ENCODE measurements around the gene RASL11B. TPM values are rescaled to one million over a fixed set of nuclear protein-coding genes. Genes with fewer than 3 reads are reported as not detected.

RASL11B gene
- total and polyA plus RNA-seq, 9 donors: 7.5 to 15.2 (median 11.6) TPM

DNA sequence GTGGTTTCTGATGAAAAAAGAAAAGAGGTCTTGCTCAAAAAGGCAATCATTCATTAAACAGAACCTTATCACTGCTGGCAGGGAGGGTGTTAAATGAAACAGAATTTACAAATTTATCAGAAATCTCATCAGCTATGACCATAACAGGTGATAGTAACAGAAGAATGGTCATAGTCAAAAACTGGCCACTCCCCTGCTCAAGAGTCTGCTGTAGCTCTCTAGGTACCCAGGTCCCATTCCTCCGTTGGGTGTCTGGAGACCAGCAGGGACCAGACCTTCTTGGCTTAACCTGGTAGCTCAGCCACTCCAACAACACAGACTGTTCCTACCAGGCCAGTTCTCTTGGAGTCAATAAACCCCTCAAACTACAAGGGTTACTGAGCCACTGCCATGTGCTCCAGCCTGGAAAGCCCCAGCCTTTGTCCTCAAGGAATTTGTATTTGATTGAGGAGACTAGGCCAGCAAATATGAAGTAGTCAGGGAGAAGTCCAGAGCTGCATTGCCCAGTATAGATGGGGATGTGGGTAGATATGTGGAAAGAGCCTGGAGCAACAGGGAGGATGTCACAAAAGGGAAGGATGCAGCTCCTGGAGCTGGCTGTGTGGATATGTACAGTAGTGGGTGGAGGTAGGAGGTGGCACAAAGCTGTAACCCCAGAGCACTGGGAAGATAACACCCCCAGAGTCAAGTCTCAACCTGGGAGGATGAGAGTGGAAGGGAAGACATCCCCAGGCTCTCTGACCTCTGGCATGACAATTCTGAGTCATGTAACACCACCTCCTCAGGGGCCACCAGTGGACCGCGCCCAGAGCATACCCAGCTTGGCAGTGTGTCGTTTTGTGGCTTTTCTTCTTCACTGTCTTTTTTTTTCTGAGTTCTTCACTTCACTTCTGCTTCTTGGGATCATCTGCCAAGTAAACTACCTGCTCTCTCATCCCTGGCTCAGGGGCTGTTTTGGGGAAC lies 21.9 kb downstream of the RASL11B start:
- Histone ChIP-seq H3K27ac (ENCODE audit: low read length) (no peak overlapping the region), H3K36me3 (ENCODE audit: control insufficient read depth, insufficient read depth, low read length) (peaks cover 6% of the 10 kb centered on the region), H3K27me3 (ENCODE audit: control insufficient read depth, insufficient read depth, low read length) (no peaks in the 10 kb centered on the region), H3K9me3 (replicated peaks; ENCODE audit: control insufficient read depth, low read depth, low read length) (no peaks in the 10 kb centered on the region), H3K4me1 (ENCODE audit: control insufficient read depth, insufficient read depth, low read length) (no peaks in the 10 kb centered on the region), H3K4me3 (ENCODE audit: low read length) (no peak overlapping the region)
- no peak for DNase-seq
- WGBS (ENCODE audit: insufficient coverage): 85% methylated on average over 4 of the region's 4 CpGs

DNA sequence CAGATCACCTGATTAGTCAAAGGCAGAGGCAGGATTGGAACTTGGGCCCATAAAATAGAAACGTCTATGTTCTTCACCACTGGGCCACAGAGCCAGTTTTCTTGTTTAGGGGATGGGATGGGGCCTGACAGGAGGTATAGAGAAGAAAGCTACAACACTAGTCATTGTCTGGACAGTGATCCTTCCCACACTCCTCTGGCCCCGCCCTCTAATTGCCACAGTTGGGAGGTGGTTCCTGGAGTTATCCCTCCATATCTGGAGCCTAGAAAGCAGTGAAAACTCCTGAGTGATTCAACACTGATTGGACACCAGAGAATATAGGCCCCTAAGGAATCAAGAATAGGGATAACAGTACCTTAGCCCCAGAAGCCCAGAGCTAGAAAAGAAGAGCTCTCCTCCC lies 22.9 kb downstream of the RASL11B start:
- H3K4me1 ChIP-seq (ENCODE audit: control insufficient read depth, insufficient read depth, low read length): no peaks in the 10 kb centered on the region
- H3K36me3 ChIP-seq (ENCODE audit: control insufficient read depth, insufficient read depth, low read length): peaks cover 6% of the 10 kb centered on the region
- H3K9me3 ChIP-seq (replicated peaks; ENCODE audit: control insufficient read depth, low read depth, low read length): no peaks in the 10 kb centered on the region
- H3K27ac ChIP-seq (ENCODE audit: low read length): no peak overlapping the region
- DNase-seq: no peak
- no peak overlapping the region for H3K4me3 ChIP-seq (ENCODE audit: low read length)
- no peaks in the 10 kb centered on the region for H3K27me3 ChIP-seq (ENCODE audit: control insufficient read depth, insufficient read depth, low read length)
- WGBS (ENCODE audit: insufficient coverage): no CpG with 5 or more reads among the region's 2 CpGs

DNA sequence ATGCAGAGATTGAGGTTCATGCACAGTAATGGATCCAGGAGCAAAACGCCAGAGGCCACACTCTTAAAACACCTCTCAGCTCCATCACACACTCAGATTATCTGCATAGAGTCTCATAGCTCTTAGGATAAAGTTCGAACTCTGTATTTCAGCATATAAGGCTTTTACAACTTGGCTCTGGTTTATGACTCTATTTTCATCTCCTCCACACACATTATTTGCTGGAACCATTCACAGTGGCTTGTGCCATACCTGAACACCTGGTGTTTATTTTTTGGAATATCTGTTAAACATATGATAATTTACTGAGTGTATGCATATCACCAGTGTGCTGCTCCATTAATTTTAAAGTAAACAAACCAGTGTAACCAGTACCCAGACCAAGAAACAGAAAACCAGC lies 27.2 kb downstream of the RASL11B start:
- Histone ChIP-seq H3K27me3 (ENCODE audit: control insufficient read depth, insufficient read depth, low read length) (no peaks in the 10 kb centered on the region), H3K4me3 (ENCODE audit: low read length) (no peak overlapping the region), H3K9me3 (replicated peaks; ENCODE audit: control insufficient read depth, low read depth, low read length) (no peaks in the 10 kb centered on the region), H3K36me3 (ENCODE audit: control insufficient read depth, insufficient read depth, low read length) (no peaks in the 10 kb centered on the region), H3K27ac (ENCODE audit: low read length) (no peak overlapping the region), H3K4me1 (ENCODE audit: control insufficient read depth, insufficient read depth, low read length) (no peaks in the 10 kb centered on the region)
- WGBS (ENCODE audit: insufficient coverage): no CpG with 5 or more reads among the region's 2 CpGs
- DNase-seq: no peak

GRCh38 chr4:52889778-52890520 lies 27.8 kb downstream of the RASL11B start:
- H3K27me3 ChIP-seq (ENCODE audit: control insufficient read depth, insufficient read depth, low read length): no peaks in the 10 kb centered on the region
- H3K27ac ChIP-seq (ENCODE audit: low read length): peak overlapping the region; percentile 15
- H3K9me3 ChIP-seq (replicated peaks; ENCODE audit: control insufficient read depth, low read depth, low read length): no peaks in the 10 kb centered on the region
- DNase-seq: peak; percentile 92
- H3K36me3 ChIP-seq (ENCODE audit: control insufficient read depth, insufficient read depth, low read length): no peaks in the 10 kb centered on the region
- no CpG with 5 or more reads among the region's 2 CpGs for WGBS (ENCODE audit: insufficient coverage)
- H3K4me1 ChIP-seq (ENCODE audit: control insufficient read depth, insufficient read depth, low read length): peaks cover 3% of the 10 kb centered on the region
- H3K4me3 ChIP-seq (ENCODE audit: low read length): no peak overlapping the region

DNA sequence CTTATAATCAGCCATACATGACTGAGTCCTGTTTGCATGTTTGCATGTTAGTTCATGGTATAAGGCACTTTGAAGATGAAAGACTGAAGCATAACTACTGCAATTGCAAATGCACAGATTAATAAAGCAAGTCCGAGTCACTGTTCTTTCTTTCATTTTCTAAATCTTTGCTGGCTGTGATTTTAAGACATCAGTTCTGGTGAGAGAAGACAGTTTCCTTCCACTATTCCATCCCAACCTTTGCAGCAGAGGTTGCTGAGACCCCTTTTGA lies 28.3 kb downstream of the RASL11B start:
- H3K36me3 ChIP-seq (ENCODE audit: control insufficient read depth, insufficient read depth, low read length): no peaks in the 10 kb centered on the region
- peaks cover 3% of the 10 kb centered on the region for H3K4me1 ChIP-seq (ENCODE audit: control insufficient read depth, insufficient read depth, low read length)
- no peak overlapping the region for H3K4me3 ChIP-seq (ENCODE audit: low read length)
- no peak overlapping the region for H3K27ac ChIP-seq (ENCODE audit: low read length)
- whole genome bisulfite sequencing (ENCODE audit: insufficient coverage): no CpG with 5 or more reads among the region's 1 CpG
- H3K9me3 ChIP-seq (replicated peaks; ENCODE audit: control insufficient read depth, low read depth, low read length): no peaks in the 10 kb centered on the region
- H3K27me3 ChIP-seq (ENCODE audit: control insufficient read depth, insufficient read depth, low read length): no peaks in the 10 kb centered on the region
- DNase-seq: no peak

DNA sequence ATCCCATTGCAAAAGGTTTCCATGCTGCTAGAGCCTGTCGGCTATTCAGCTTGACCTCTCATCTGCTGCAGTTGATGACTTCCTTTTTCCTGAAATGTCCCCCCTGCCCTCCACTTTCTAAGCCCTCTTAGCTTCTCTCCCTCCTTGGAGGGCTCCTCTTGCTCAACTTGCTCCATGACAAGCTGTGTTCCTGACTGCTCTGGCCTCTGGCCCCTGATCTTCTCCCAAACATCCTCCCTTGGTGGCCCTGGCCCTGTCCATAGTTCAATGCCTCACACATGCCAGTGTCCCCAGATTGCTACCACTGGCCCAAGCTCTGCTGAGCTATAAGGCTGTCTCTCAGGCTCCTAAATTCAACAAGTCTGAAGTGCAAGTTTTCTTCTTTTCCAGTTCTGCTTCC lies 29.6 kb downstream of the RASL11B start:
- Histone ChIP-seq H3K4me1 (ENCODE audit: control insufficient read depth, insufficient read depth, low read length) (peaks cover 3% of the 10 kb centered on the region), H3K27me3 (ENCODE audit: control insufficient read depth, insufficient read depth, low read length) (no peaks in the 10 kb centered on the region), H3K27ac (ENCODE audit: low read length) (no peak overlapping the region), H3K4me3 (ENCODE audit: low read length) (no peak overlapping the region), H3K9me3 (replicated peaks; ENCODE audit: control insufficient read depth, low read depth, low read length) (no peaks in the 10 kb centered on the region), H3K36me3 (ENCODE audit: control insufficient read depth, insufficient read depth, low read length) (no peaks in the 10 kb centered on the region)
- 36% methylated on average over 1 of the region's 1 CpG for WGBS (ENCODE audit: insufficient coverage)
- DNase-seq: no peak

- WGBS (ENCODE audit: insufficient coverage): 88% methylated on average over 2 of the region's 3 CpGs
- Histone ChIP-seq H3K27ac (ENCODE audit: low read length) (no peak overlapping the region), H3K4me1 (ENCODE audit: control insufficient read depth, insufficient read depth, low read length) (peaks cover 3% of the 10 kb centered on the region), H3K36me3 (ENCODE audit: control insufficient read depth, insufficient read depth, low read length) (no peaks in the 10 kb centered on the region), H3K4me3 (ENCODE audit: low read length) (no peak overlapping the region), H3K27me3 (ENCODE audit: control insufficient read depth, insufficient read depth, low read length) (no peaks in the 10 kb centered on the region), H3K9me3 (replicated peaks; ENCODE audit: control insufficient read depth, low read depth, low read length) (no peaks in the 10 kb centered on the region)
- DNase-seq: no peak
These were observed 30.8 kb downstream of the RASL11B start for GRCh38 chr4:52892880-52893279.

DNA sequence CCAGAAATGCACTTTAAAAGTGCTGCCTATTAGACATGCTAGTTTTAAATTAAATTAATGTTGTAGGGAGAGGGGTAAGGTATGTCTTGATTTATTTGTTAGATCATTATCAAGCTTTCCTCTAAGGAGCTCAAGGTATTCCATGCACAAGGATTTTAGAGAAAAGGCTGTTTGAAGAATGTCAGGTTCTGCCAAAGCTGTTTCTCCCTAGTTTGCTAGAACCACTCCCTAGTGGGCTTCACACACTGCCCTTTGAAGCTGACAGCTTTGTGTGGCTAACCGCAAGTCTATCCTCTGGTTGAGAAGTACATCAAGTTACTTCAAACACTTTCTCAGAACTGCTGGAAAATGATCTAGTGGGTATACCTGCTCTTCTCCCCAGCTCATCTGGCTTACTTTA lies 32.3 kb downstream of the RASL11B start:
- no CpG with 5 or more reads among the region's 1 CpG for WGBS (ENCODE audit: insufficient coverage)
- peak; percentile 38 for DNase-seq

DNA sequence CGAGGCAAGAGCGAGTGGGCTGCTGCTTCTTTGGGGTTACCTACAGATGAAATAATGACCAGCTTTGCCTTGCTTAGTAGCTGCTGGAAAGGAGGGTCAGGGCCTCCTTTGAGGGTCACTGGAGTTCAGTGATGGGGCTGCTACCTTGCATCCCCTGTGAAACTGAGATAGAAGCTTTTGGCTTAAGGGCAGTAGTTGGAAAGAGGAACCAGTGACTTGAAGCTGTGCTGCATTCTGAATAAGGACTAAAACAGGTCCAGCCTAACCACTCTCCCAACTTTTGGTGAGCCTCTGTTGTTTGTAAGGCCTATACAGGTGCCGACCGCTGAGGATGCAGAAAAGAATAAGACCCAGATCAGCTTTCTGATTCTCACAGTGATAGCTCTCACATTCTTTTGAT lies 41.2 kb downstream of the RASL11B start:
- no CpG with 5 or more reads among the region's 4 CpGs for WGBS (ENCODE audit: insufficient coverage)

More for the DNA sequence above, 32.3 kb downstream of the RASL11B start:
- H3K27ac ChIP-seq (ENCODE audit: low read length): no peak overlapping the region
- H3K9me3 ChIP-seq (replicated peaks; ENCODE audit: control insufficient read depth, low read depth, low read length): no peaks in the 10 kb centered on the region
- H3K4me3 ChIP-seq (ENCODE audit: low read length): no peak overlapping the region
- H3K36me3 ChIP-seq (ENCODE audit: control insufficient read depth, insufficient read depth, low read length): no peaks in the 10 kb centered on the region
- H3K4me1 ChIP-seq (ENCODE audit: control insufficient read depth, insufficient read depth, low read length): peaks cover 3% of the 10 kb centered on the region
- H3K27me3 ChIP-seq (ENCODE audit: control insufficient read depth, insufficient read depth, low read length): no peaks in the 10 kb centered on the region

DNA sequence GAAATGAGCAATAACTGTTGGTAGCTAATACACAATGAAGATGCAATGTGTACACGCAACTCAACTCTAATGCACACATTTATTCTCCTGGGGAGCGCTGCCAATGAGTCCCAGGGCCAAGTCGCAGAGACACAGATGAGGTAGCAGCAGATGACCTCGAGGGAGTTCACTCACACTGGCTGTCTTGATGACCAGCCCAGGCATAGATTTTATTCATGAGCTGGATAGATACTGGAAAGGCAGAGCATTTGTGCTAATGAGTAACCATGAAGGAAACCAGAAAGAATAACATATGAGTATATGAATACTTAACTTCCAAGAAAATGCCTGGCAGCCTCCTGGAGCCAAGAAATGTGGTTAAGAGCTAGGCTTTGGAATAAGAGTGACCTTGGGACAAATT lies 42.3 kb downstream of the RASL11B start:
- no peak for DNase-seq
- H3K36me3 ChIP-seq (ENCODE audit: control insufficient read depth, insufficient read depth, low read length): no peaks in the 10 kb centered on the region
- no peak overlapping the region for H3K27ac ChIP-seq (ENCODE audit: low read length)
- H3K4me1 ChIP-seq (ENCODE audit: control insufficient read depth, insufficient read depth, low read length): peaks cover 9% of the 10 kb centered on the region
- H3K27me3 ChIP-seq (ENCODE audit: control insufficient read depth, insufficient read depth, low read length): no peaks in the 10 kb centered on the region
- peaks cover 3% of the 10 kb centered on the region for H3K9me3 ChIP-seq (replicated peaks; ENCODE audit: control insufficient read depth, low read depth, low read length)
- H3K4me3 ChIP-seq (ENCODE audit: low read length): no peak overlapping the region
- WGBS (ENCODE audit: insufficient coverage): 70% methylated on average over 2 of the region's 4 CpGs

More for the DNA sequence above, 41.2 kb downstream of the RASL11B start:
- H3K27me3 ChIP-seq (ENCODE audit: control insufficient read depth, insufficient read depth, low read length): no peaks in the 10 kb centered on the region
- H3K27ac ChIP-seq (ENCODE audit: low read length): no peak overlapping the region
- no peaks in the 10 kb centered on the region for H3K36me3 ChIP-seq (ENCODE audit: control insufficient read depth, insufficient read depth, low read length)
- no peak overlapping the region for H3K4me3 ChIP-seq (ENCODE audit: low read length)
- peaks cover 9% of the 10 kb centered on the region for H3K4me1 ChIP-seq (ENCODE audit: control insufficient read depth, insufficient read depth, low read length)
- peaks cover 3% of the 10 kb centered on the region for H3K9me3 ChIP-seq (replicated peaks; ENCODE audit: control insufficient read depth, low read depth, low read length)
- no peak for DNase-seq

Data from muscle of leg (tissue), 11 donors.